H9 (cell line): ENCODE measurements around the gene YIPF5. TPM values are rescaled to one million over a fixed set of nuclear protein-coding genes. Genes with fewer than 3 reads are reported as not detected.

Experiments
- DNase-seq: peaks from one replicate; pipeline ENCODE4 v3.0.0-alpha.2; 2017
- H2AFZ ChIP-seq: one replicate; pipeline ENCODE4 v1.6.1; 2013; ENCODE audit warnings: mild to moderate bottlenecking, low read length, control low read depth, moderate library complexity
- H2AK5ac ChIP-seq: 2 replicates; pipeline ENCODE4 v1.6.1; 2013; ENCODE audit warnings: low read length, control low read depth, mixed read lengths; ENCODE audit not compliant: insufficient read length
- H2BK120ac ChIP-seq: one replicate; pipeline ENCODE4 v1.6.1; 2013; ENCODE audit warnings: low read depth, mild to moderate bottlenecking, low read length, control low read depth, inconsistent platforms; ENCODE audit not compliant: poor library complexity, severe bottlenecking
- H2BK12ac ChIP-seq: 2 replicates; pipeline ENCODE4 v1.6.1; 2013; ENCODE audit warnings: low read length, control low read depth, mixed read lengths, low read depth; ENCODE audit not compliant: insufficient read length
- H2BK15ac ChIP-seq: 2 replicates; pipeline ENCODE4 v1.6.1; 2013; ENCODE audit warnings: low read depth, low read length, control low read depth
- H2BK20ac ChIP-seq: one replicate; pipeline ENCODE4 v1.6.1; 2013; ENCODE audit warnings: low read depth, mild to moderate bottlenecking, low read length, control low read depth, inconsistent platforms; ENCODE audit not compliant: poor library complexity, severe bottlenecking
- H2BK5ac ChIP-seq: 2 replicates; pipeline ENCODE4 v1.6.1; 2013; ENCODE audit warnings: low read length, control low read depth, mixed read lengths; ENCODE audit not compliant: insufficient read length
- H3K14ac ChIP-seq: 2 replicates; pipeline ENCODE4 v1.6.1; 2013; ENCODE audit warnings: low read length, control low read depth; ENCODE audit not compliant: insufficient read depth
- H3K18ac ChIP-seq: 2 replicates; pipeline ENCODE4 v1.6.1; 2013; ENCODE audit warnings: low read depth, mild to moderate bottlenecking, mixed read lengths, low read length, control low read depth; ENCODE audit not compliant: insufficient read length
- H3K23ac ChIP-seq: 2 replicates; pipeline ENCODE4 v1.6.1; 2013; ENCODE audit warnings: low read length, control low read depth, mixed read lengths, low read depth; ENCODE audit not compliant: insufficient read length
- H3K23me2 ChIP-seq: 2 replicates; pipeline ENCODE4 v1.6.1; 2013; ENCODE audit warnings: low read depth, mild to moderate bottlenecking, mixed read lengths, low read length, control low read depth; ENCODE audit not compliant: insufficient read length, poor library complexity, severe bottlenecking
- H3K27ac ChIP-seq: 2 replicates; pipeline ENCODE4 v1.5.1; 2013; ENCODE audit warnings: low read length, control low read depth, mixed read lengths, low read depth; ENCODE audit not compliant: insufficient read length
- H3K27me3 ChIP-seq: 2 replicates; pipeline ENCODE4 v1.6.1; 2013; ENCODE audit warnings: low read length, control low read depth, inconsistent platforms; ENCODE audit not compliant: insufficient read depth
- H3K4ac ChIP-seq: 2 replicates; pipeline ENCODE4 v1.6.1; 2013; ENCODE audit warnings: low read depth, mild to moderate bottlenecking, control low read depth, inconsistent platforms, low read length, moderate library complexity
- H3K4me1 ChIP-seq: 2 replicates; pipeline ENCODE4 v1.6.1; 2013; ENCODE audit warnings: low read length, control low read depth, inconsistent platforms; ENCODE audit not compliant: insufficient read depth
- H3K4me2 ChIP-seq: 2 replicates; pipeline ENCODE4 v1.6.1; 2013; ENCODE audit warnings: low read length, control low read depth, mixed read lengths; ENCODE audit not compliant: insufficient read length, insufficient read depth
- H3K56ac ChIP-seq: 2 replicates; pipeline ENCODE4 v1.6.1; 2013; ENCODE audit warnings: low read depth, mild to moderate bottlenecking, mixed read lengths, low read length, control low read depth; ENCODE audit not compliant: insufficient read length
- H3K79me1 ChIP-seq: 2 replicates; pipeline ENCODE4 v1.6.1; 2013; ENCODE audit warnings: low read depth, mild to moderate bottlenecking, moderate library complexity, low read length, control low read depth, inconsistent platforms; ENCODE audit not compliant: insufficient read depth, poor library complexity, severe bottlenecking
- H3K79me2 ChIP-seq: 2 replicates; pipeline ENCODE4 v1.6.1; 2013; ENCODE audit warnings: low read length, control low read depth, inconsistent platforms; ENCODE audit not compliant: insufficient read depth
- H3K9ac ChIP-seq: 2 replicates; pipeline ENCODE4 v1.6.1; 2013; ENCODE audit warnings: low read length, control low read depth, mixed read lengths; ENCODE audit not compliant: insufficient read length; ENCODE audit errors: extremely low read depth
- H3K9me3 ChIP-seq: one replicate; pipeline ENCODE4 v1.6.1; 2013; ENCODE audit warnings: low read depth, low read length, inconsistent platforms; ENCODE audit not compliant: control insufficient read depth
- H3T11ph ChIP-seq: one replicate; pipeline ENCODE4 v1.6.1; 2013; ENCODE audit warnings: mild to moderate bottlenecking, low read length, control low read depth, inconsistent platforms
- H4K20me1 ChIP-seq: one replicate; pipeline ENCODE4 v1.6.1; 2013; ENCODE audit not compliant: control insufficient read depth, insufficient read length, insufficient read depth
- H4K5ac ChIP-seq: 2 replicates; pipeline ENCODE4 v1.6.1; 2013; ENCODE audit warnings: low read depth, mild to moderate bottlenecking, mixed read lengths, low read length, control low read depth; ENCODE audit not compliant: insufficient read length
- H4K8ac ChIP-seq: replicated peaks from 2 replicates; pipeline ENCODE4 v1.6.1; 2013; ENCODE audit warnings: low read length, control low read depth, mixed read lengths, low read depth; ENCODE audit not compliant: insufficient read length
- H4K91ac ChIP-seq: 2 replicates; pipeline ENCODE4 v1.6.1; 2013; ENCODE audit warnings: low read depth, mild to moderate bottlenecking, moderate library complexity, mixed read lengths, low read length, control low read depth; ENCODE audit not compliant: insufficient read length
- H3K27ac Mint-ChIP-seq, 3 experiments: 2 replicates in 2 of 3; 3 replicates in 1 of 3; pipeline ENCODE4 v1.8.0; 2020 to 2021; ENCODE audit warnings: mixed read lengths in 3 of 3, mild to moderate bottlenecking in 1 of 3, moderate library complexity in 1 of 3
- H3K27me3 Mint-ChIP-seq: 2 replicates; pipeline ENCODE4 v1.8.0; 2021; ENCODE audit warnings: low read depth, mild to moderate bottlenecking, moderate library complexity, mixed read lengths
- H3K36me3 Mint-ChIP-seq, 3 experiments: 2 replicates in 2 of 3; 3 replicates in 1 of 3; pipeline ENCODE4 v1.8.0; 2020 to 2021; ENCODE audit warnings: low read depth in 3 of 3, mixed read lengths in 3 of 3; ENCODE audit not compliant: insufficient read depth in 1 of 3
- H3K4me1 Mint-ChIP-seq, 2 experiments: 2 replicates each; pipeline ENCODE4 v1.8.0; 2020; ENCODE audit warnings: mixed read lengths in 2 of 2
- H3K4me3 Mint-ChIP-seq, 2 experiments: 2 replicates in 1 of 2; 3 replicates in 1 of 2; pipeline ENCODE4 v1.8.0; 2020 to 2021; ENCODE audit warnings: mild to moderate bottlenecking in 2 of 2, mixed read lengths in 2 of 2, moderate library complexity in 1 of 2
- H3K9me3 Mint-ChIP-seq, 2 experiments: 2 replicates in 1 of 2; 3 replicates in 1 of 2; pipeline ENCODE4 v1.8.0; 2020; ENCODE audit warnings: mild to moderate bottlenecking in 2 of 2, mixed read lengths in 2 of 2, moderate library complexity in 1 of 2
- WGBS: extraction: QIAGEN DNeasy Blood & Tissue Kit; methylation state at CpG from one replicate; pipeline ENCODE4 v1.1.7; 2013; ENCODE audit warnings: missing lambda C conversion rate, low lambda C conversion rate, mixed read lengths; ENCODE audit not compliant: insufficient read length; ENCODE audit errors: extremely low coverage; 5-methylcytosine and 5-hydroxymethylcytosine counted together
- total RNA-seq: library from RNA; stranded (reverse); gene quantifications from 2 replicates; pipeline ENCODE4 v1.2.1, GENCODE V29; 2021
- TF ChIP-seq, protein P1 (sequence below): fragments of 200-600 bp; sonication (generic); conservative IDR thresholded peaks from 3 replicates; pipeline ENCODE4 v1.8.0; 2021; ENCODE audit warnings: antibody characterized with exemption, mild to moderate bottlenecking

YIPF5 gene
- total RNA-seq, 1 experiment from 2014 or later = 44.6 TPM

DNA sequence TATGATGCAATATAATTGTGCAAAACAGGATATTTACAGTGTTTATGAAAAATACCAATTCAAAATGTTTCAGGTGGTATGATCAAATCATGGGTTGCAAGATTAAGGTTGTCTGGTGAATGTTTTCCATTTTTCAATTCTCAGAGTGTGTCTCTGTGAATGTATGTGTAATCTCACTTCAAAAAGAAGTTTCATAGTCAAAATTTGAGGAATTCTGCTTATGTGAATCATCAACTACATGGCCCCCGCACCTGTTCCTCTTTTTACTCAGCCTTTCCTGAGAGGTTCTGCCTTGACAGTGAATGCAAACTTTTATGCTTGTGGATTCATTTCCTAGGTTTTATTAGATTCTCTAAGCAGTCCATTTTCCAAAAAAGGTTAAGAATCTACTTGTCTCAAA, 32.3 kb upstream of the YIPF5 start:
- Mint-ChIP-seq H3K27me3 (peaks cover 36% of the 10 kb centered on the region), H3K27ac (no peak overlapping the region), H3K36me3 (no peaks in the 10 kb centered on the region), H3K4me3 (no peak overlapping the region), H3K4me1 (peaks cover 12 to 16% of the 10 kb centered on the region in 2 experiments), H3K9me3 (no peaks in the 10 kb centered on the region; a peak in 1 of 5 replicates)
- no CpG with 5 or more reads among the region's 1 CpG for WGBS
- Histone ChIP-seq H3K79me1 (no peaks in the 10 kb centered on the region), H4K5ac (no peak overlapping the region), H3K27ac (no peak overlapping the region), H3K4ac (no peak overlapping the region), H3K14ac (no peak overlapping the region), H3K9me3 (no peaks in the 10 kb centered on the region), H3K23me2 (peaks cover 5% of the 10 kb centered on the region), H3K4me2 (no peak overlapping the region), H3K9ac (no peak overlapping the region), H2BK15ac (no peak overlapping the region), H2BK120ac (no peak overlapping the region), H3K4me1 (no peaks in the 10 kb centered on the region), H2BK12ac (no peak overlapping the region), H2AFZ (no peak overlapping the region), H3T11ph (no peak overlapping the region), H3K56ac (no peak overlapping the region), H2BK20ac (no peak overlapping the region), H2BK5ac (no peak overlapping the region), H2AK5ac (no peak overlapping the region), H3K18ac (no peak overlapping the region), H4K20me1 (no peaks in the 10 kb centered on the region), H4K8ac (no peak overlapping the region), H3K79me2 (no peaks in the 10 kb centered on the region), H3K23ac (no peak overlapping the region), H3K27me3 (no peaks in the 10 kb centered on the region; the same call in 1 of the 2 replicates), H4K91ac (no peak overlapping the region)
- TF ChIP-seq, protein P1, sequence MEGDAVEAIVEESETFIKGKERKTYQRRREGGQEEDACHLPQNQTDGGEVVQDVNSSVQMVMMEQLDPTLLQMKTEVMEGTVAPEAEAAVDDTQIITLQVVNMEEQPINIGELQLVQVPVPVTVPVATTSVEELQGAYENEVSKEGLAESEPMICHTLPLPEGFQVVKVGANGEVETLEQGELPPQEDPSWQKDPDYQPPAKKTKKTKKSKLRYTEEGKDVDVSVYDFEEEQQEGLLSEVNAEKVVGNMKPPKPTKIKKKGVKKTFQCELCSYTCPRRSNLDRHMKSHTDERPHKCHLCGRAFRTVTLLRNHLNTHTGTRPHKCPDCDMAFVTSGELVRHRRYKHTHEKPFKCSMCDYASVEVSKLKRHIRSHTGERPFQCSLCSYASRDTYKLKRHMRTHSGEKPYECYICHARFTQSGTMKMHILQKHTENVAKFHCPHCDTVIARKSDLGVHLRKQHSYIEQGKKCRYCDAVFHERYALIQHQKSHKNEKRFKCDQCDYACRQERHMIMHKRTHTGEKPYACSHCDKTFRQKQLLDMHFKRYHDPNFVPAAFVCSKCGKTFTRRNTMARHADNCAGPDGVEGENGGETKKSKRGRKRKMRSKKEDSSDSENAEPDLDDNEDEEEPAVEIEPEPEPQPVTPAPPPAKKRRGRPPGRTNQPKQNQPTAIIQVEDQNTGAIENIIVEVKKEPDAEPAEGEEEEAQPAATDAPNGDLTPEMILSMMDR = no peak
- DNase-seq = no peak
